Measurements from ENCODE around the gene CDH15. TPM values are rescaled to one million over a fixed set of nuclear protein-coding genes. Genes with fewer than 3 reads are reported as not detected.
"Not testable (repeated sequence)": the region's sequence is repeated elsewhere in the genome, so short reads cannot be mapped to it uniquely, and the experiment has no call there.

The CDH15 gene
- total RNA-seq, 2 donors from 2014 or later: 0.64 to 2.7 TPM

DNA sequence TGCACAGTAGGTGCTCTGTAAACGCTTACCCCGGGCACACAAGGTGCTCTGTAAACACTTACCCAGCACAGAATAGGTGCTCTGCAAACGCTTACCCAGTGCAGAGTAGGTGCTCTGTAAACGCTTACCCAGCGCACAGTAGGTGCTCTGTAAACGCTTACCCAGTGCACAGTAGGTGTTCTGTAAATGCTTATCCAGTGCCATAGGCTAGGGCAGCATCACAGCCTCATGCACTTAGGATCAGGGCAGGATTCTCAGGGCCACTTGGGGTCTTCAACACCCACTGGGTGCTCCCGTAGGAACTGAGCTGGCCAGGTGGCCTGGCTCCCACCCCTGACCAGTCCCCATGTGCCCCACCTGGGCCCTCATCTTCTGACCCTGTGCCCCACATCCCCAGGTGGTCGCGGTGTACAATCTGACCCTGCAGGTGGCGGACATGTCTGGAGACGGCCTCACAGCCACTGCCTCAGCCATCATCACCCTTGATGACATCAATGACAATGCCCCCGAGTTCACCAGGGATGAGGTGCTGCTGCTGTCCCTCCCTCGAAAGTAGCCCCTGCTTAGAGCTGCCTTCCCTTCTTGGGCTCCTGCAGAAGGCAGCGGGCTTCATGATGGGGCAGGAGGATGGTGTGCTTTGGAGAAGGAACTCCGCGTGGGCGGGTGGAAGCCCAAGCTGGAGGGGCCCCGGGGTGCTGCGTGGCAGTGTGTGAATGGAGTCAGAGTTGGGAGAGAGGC lies 15.7 kb downstream of the CDH15 start:
- WGBS: 60% methylated on average over 19 of the region's 19 CpGs
- no peaks in the 10 kb centered on the region for H3K9me3 ChIP-seq
- TF ChIP-seq, protein P1, sequence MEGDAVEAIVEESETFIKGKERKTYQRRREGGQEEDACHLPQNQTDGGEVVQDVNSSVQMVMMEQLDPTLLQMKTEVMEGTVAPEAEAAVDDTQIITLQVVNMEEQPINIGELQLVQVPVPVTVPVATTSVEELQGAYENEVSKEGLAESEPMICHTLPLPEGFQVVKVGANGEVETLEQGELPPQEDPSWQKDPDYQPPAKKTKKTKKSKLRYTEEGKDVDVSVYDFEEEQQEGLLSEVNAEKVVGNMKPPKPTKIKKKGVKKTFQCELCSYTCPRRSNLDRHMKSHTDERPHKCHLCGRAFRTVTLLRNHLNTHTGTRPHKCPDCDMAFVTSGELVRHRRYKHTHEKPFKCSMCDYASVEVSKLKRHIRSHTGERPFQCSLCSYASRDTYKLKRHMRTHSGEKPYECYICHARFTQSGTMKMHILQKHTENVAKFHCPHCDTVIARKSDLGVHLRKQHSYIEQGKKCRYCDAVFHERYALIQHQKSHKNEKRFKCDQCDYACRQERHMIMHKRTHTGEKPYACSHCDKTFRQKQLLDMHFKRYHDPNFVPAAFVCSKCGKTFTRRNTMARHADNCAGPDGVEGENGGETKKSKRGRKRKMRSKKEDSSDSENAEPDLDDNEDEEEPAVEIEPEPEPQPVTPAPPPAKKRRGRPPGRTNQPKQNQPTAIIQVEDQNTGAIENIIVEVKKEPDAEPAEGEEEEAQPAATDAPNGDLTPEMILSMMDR (IDR thresholded peaks at IDR 0.05): no peak
- TF ChIP-seq POLR2AphosphoS5 (IDR thresholded peaks at IDR 0.05) (no peak), POLR2A (IDR thresholded peaks at IDR 0.05) (no peak)
- no peak overlapping the region for H3K27ac ChIP-seq
- H3K4me3 ChIP-seq: no peak overlapping the region
- intact Hi-C loops (cut with DNase I): no loop called here
- DNase-seq (ENCODE audit: low spot score): no peak
- no peaks in the 10 kb centered on the region for H3K27me3 ChIP-seq (replicated peaks; ENCODE audit: insufficient read depth)
- no peaks in the 10 kb centered on the region for H3K4me1 ChIP-seq (replicated peaks)
- H3K36me3 ChIP-seq: no peaks in the 10 kb centered on the region

DNA sequence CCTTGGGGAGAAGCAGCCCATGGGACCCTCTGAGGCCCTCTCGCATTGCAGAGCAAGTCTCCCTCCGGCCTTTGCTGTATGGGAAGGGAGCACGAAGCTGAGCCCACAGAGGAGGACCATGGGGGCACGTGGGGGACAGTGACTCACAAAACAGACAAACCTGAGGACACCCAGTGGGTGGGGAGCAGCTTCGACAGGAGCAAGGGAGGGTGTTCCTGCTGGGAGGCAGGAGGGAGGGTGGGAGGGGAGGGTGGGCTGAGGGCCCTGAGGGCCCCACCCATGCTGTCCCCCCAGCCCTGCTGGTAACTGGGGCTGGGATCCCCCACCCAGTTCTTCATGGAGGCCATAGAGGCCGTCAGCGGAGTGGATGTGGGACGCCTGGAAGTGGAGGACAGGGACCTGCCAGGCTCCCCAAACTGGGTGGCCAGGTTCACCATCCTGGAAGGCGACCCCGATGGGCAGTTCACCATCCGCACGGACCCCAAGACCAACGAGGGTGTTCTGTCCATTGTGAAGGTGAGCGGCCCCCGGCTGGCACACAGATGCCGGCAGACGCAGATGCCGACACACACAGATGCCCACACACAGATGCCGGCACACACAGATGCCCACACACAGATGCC lies 16.3 kb downstream of the CDH15 start:
- Histone ChIP-seq H3K4me1 (replicated peaks) (no peaks in the 10 kb centered on the region), H3K4me3 (no peak overlapping the region), H3K9me3 (no peaks in the 10 kb centered on the region), H3K27ac (no peak overlapping the region), H3K36me3 (no peaks in the 10 kb centered on the region), H3K27me3 (replicated peaks; ENCODE audit: insufficient read depth) (no peaks in the 10 kb centered on the region)
- no peak for DNase-seq (ENCODE audit: low spot score)
- WGBS: 31% methylated on average over 8 of the region's 19 CpGs
- TF ChIP-seq POLR2A (IDR thresholded peaks at IDR 0.05): no peak
- TF ChIP-seq, protein P1 (IDR thresholded peaks at IDR 0.05): no peak
- intact Hi-C loops (cut with DNase I): no loop called here

DNA sequence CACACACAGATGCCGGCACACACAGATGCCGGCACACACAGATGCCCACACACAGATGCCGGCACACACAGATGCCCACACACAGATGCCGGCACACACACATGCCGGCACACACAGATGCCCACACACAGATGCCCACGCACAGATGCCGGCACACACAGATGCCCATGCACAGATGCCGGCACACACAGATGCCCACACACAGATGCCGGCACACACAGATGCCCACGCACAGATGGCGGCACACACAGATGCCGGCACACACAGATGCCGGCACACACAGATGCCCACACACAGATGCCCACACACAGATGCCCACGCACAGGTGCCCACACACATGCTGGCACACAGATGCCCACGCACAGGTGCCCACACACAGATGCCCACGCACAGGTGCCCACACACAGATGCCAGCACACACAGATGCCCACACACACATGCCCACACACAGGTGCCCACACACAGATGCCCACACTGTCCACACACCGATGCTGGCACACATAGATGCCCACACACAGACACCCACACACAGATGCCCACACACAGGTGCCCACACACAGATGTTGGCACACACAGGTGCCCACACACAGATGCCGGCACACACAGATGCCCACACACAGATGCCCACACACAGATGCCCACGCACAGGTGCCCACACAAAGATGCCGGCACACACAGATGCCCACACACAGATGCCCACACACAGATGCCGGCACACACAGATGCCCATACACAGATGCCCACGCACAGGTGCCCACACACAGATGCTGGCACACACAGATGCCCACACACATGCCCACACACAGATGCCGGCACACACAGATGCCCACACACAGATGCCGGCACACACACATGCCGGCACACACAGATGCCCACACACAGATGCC lies 17.2 kb downstream of the CDH15 start:
- H3K27ac ChIP-seq; H3K9me3 ChIP-seq; DNase-seq (ENCODE audit: low spot score); H3K4me3 ChIP-seq; H3K36me3 ChIP-seq; H3K27me3 ChIP-seq (replicated peaks; ENCODE audit: insufficient read depth); H3K4me1 ChIP-seq (replicated peaks); intact Hi-C loops (cut with DNase I): not testable (repeated sequence)
- WGBS: 91% methylated on average over 16 of the region's 25 CpGs

DNA sequence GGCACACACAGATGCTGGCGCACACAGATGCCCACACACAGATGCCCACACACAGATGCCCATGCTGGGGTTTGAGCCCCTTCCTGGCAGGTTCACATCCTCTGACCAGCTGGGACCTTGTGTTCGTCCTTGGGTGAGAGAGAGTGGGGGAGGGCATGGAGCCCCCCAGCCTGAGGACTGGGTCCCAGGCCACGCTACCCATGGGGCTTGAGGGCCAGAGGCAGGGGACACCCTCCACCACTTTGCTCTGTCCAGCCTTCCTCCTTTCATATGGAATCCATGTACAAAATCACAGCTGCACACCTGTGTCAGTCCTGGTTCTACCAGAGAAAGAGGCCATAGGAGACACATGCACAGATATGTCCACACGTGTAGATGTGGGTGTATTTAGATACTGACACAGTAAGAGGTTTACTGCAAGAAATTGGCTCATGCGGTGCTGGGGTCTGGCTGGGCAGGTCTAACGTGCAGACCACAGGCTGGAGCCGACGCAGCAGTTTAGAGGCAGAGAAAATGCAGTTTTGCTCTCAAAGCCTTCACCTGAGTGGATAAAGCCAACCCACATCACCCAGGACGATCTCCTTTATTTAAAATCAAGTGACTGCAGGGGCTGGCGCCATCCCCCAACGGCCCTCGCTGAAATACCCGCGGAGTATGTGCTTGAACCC lies 17.9 kb downstream of the CDH15 start:
- intact Hi-C loops (cut with DNase I): no loop called here
- no peaks in the 10 kb centered on the region for H3K27me3 ChIP-seq (replicated peaks; ENCODE audit: insufficient read depth)
- WGBS: 46% methylated on average over 14 of the region's 14 CpGs
- TF ChIP-seq, protein P1 (IDR thresholded peaks at IDR 0.05): no peak
- no peak for TF ChIP-seq POLR2A (IDR thresholded peaks at IDR 0.05)
- no peak for TF ChIP-seq POLR2AphosphoS5 (IDR thresholded peaks at IDR 0.05)
- no peaks in the 10 kb centered on the region for H3K36me3 ChIP-seq
- H3K9me3 ChIP-seq: no peaks in the 10 kb centered on the region
- H3K4me3 ChIP-seq: no peak overlapping the region
- H3K27ac ChIP-seq: no peak overlapping the region
- no peaks in the 10 kb centered on the region for H3K4me1 ChIP-seq (replicated peaks)
- no peak for DNase-seq (ENCODE audit: low spot score)
